Stimulated activated CD8-positive, alpha-beta memory T cell treated with anti-CD3 and anti-CD28 coated beads, Interleukin-4, amount 100 ng/mL, for 48 hours (primary cell): Measurements from ENCODE around the gene OR10H1.
"Not testable (repeated sequence)": the region's sequence is repeated elsewhere in the genome, so short reads cannot be mapped to it uniquely, and the experiment has no call there.

ENCODE experiments used
- DNase-seq: peaks from one replicate; pipeline ENCODE4 v3.0.0-alpha.2; 2020

OR10H1 gene

GRCh38 chr19:15815306-15815705 lies at the start of gene OR10H1:
OR10H1 (minus strand) TSS chr19:15815664; CDS start chr19:15808037, 7,627 bp downstream.
- no peak for DNase-seq

DNA sequence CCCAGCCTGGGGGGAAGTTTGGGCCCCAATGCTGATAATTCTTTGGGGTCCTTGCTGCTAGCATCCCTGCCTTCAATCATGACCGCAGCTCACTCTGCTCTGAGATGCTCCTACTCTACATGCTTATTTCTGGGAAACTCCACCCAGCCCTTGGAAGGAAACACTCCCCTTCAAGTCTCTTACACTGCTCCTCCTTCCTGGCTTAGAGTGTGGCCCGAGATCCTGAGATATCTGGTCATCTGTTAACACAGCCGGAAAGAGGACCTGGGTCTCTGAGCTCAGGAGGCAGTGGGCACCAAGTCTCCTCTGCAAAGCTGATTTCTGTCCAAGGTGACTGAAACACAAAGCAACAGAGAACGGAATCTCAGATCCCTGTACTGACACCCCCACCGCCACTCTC lies 49.4 kb upstream of the OR10H1 start:
- DNase-seq = no peak

DNA sequence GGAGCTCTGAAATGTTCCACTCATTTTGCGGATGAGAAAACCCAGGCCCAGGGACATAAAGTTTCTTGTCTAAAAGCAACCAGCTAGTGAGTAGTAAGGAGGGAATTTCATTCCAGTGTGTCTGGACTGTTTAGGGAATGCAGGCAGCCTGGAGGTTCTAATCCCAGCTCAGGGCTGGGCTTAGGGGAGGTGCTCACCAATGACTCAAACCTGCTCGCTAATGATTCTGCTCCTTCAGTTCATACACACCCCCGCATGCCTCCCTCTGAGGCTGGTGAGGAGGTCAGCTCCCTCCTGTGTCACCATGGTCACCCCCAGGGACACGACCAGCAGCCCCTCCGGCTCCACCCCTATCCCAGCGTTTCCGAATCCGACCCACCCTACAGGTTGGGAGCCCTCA lies 47.8 kb upstream of the OR10H1 start:
- DNase-seq = no peak

DNA sequence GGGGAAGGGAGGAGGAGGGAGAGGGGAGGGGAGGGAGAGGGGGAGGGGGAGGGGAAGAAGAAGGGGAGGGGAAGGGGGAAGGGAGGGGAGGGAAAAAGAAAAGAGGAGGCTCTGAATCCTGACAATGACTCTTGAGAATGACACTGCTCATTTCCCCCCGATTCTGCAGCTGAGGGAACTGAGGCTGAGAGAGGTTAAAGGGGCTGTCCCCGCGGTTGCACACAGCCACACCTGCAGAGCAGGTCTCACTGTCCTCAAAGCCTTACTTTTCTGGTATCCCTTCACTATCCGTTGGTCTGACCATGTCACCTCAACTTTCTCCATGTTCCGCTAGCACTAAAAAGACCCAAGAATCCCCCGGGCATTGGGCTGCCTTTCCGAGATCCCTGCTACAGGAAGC lies 47.0 kb upstream of the OR10H1 start:
- DNase-seq = no peak

- no peak for DNase-seq
Measured at GRCh38 chr19:15860522-15860921, 45.1 kb upstream of the OR10H1 start.

DNA sequence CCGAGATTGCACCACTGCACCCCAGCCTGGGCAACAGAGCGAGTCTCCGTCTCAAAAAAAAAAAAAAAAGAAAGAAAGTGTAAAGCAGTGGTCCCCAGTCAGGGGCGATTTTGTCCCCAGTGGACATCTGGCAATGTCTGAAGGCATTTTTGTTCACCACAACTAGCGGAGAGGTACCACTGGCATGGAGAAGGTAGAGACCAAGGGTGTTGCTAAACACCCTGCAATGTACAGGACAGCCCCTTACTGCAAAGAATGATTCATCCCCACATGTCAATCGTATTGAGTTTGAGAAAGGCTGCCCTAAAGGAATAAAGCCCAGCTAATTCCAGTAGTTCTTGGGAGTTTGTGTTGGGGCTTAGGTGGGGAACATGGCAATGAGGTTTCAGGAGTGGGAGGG lies 43.7 kb upstream of the OR10H1 start:
- DNase-seq = no peak

DNA sequence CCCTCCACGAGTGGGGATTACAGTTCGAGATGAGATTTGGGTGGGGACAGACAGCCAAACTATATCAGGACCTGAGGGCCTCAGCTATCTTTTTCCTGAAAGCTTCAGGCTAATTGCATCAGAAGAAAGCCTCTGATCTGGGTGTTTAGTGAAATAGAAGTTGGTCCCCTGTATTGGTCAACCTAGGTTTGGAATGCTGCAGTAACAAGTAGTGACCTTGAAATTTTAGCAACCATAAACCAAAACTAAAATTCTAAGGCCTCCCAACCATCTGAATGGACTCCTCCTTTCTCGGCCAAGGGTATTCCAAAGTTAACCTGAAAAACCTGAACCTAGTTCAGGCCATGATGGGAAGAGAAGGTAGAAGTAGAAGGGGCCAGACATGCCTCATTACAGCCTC lies 34.9 kb upstream of the OR10H1 start:
- no peak for DNase-seq

- no peak for DNase-seq
Measured at GRCh38 chr19:15846923-15847322, 31.5 kb upstream of the OR10H1 start.

DNA sequence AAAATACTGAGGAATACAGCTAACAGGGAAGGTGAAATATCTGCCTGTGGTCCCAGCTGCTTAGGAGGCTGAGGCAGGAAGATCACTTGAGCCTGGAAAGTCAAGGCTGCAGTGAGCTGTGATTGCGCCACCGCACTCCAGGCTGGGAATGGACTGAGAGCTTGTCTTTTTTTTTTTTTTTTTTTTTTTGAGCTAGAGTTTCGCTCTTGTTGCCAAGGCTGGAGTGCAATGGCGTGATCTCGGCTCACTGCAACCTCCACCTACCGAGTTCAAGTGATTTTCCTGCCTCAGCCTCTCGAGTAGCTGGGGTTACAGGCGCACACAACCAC lies 28.4 kb upstream of the OR10H1 start:
- DNase-seq = not testable (repeated sequence)

DNA sequence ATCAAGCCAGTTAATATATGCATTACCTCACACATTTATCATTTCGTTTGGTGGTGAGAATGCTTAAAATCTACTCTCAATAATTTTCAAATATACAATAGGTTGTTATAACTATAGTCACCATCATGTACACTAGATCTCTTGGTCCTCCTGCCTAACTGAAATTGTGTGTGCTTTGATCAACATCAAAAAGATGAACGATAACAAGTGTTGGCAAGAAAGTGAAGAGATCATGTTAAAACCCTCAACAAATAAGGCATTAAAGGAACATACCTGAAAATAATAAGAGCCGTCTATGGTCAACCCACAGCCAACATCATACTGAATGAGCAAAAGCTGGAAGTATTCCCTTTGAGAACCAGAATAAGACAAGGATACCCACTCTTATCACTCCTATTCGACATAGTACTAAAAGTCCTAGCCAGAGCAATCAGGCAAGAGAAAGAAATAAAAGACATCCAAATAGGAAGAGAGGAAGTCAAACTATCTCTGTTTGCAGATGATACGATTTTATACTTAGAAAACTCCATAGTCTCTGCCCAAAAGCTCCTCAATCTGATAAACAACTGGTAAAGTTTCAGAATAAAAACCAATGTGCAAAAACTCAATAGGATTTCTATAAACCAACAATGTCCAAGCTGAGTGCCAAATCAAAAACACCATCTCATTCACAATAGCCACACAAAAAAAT lies 27.9 kb upstream of the OR10H1 start:
- DNase-seq = no peak

DNA sequence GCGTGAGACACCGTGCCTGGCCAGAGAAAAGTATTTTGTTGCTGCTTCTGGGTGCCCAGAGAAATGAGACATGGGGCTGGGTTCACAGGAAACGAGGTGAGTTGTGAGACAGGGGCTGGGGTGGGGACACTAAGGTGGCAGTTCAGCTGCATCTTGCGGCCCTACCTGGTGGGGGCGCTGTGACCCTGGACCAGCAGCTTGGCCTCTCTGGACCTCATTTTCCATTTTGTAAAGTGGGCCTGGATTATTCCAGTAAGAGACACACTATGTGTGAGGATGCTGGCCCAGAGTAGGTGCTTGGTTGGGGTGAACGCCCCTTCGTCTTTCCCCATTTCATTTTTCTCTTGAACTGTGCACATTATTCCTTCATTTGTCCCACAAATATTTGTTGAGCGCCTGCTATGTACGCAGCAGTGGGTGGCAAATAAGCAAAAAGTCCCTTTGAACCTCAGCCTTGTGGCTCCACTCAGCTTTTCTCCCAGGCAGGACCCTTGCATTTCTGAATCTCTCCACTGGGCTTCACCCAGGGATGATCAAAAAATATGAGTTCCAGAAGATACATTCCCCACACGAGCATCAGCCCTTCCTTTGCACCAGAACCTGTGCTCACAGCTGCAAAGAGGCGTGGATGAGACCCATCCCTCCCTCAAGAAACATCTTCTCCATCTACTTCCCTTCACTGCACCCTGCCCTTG lies 26.6 kb upstream of the OR10H1 start:
- DNase-seq = peak; percentile 53

DNA sequence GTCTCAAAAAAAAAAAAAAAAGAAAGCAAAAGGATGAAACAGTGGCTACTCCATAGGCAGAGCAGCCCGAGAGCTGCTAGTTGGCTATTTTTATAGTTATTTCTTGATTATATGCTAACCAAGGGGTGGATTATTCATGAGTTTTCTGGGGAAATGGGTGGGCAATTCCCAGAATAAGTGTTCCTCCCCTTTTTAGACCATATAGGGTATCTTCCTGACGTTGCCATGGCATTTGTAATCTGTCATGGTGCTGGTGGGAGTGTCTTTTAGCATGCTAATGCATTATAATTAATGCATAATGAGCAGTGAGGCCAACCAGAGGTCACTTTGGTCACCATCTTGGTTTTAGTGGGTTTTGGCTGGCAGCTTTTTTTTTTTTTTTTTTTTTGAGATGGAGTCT lies 25.4 kb upstream of the OR10H1 start:
- DNase-seq = no peak

- DNase-seq = not testable (repeated sequence)
Measured at GRCh38 chr19:15839888-15840287, 24.4 kb upstream of the OR10H1 start.

GRCh38 chr19:15838351-15838750 lies 22.9 kb upstream of the OR10H1 start:
- no peak for DNase-seq

- no peak for DNase-seq
Measured at GRCh38 chr19:15837221-15837731, 21.8 kb upstream of the OR10H1 start.

GRCh38 chr19:15836330-15837220 lies 21.1 kb upstream of the OR10H1 start:
- peak; percentile 96 for DNase-seq

DNA sequence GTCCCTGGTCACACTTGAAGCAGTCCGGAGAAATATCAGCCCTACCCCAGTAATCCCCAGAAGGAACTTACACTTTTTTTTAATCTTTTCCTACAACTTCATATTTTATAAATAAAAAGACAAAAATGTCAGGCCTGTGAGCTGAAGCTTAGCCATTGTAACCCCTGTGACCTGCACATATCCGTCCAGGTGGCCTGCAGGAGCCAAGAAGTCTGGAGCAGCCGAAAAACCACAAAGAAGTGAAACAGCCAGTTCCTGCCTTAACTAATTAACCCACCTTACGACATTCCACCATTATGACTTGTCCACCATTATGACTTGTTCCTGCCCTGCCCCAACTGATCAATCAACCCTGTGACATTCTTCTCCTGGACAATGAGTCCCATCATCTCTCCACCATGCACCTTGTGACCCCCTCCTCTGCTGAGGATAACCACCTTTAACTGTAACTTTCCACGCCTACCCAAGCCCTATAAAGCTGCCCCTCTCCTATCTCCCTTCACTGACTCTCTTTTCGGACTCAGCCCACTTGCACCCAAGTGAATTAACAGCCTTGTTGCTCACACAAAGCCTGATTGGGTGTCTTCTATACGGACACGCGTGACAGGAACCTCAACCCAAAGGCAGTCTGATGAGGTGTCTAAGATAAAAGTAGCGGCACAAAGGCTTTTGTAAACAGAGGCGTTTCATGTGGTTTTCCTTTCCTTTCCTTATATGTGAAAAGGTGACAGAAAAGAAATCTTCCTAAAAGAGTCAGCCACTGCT lies 20.3 kb upstream of the OR10H1 start:
- DNase-seq = peak; percentile 48

DNA sequence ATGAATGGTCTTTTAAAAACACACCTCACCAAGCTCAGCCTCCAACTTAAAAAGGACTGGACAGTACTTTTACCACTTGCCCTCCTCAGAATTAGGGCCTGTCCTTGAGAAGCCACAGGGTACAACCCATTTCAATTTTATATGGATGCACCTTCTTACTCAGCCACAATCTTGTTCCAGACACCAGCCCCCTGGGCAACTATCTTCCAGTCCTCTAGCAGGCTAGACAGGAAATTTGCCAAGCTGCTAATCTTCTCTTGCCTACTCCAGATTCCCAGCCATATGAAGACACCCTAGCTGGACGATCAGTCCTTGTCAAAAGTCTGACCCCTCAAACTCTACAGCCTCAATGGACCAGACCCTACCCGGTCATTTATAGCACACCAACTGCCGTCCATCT lies 18.8 kb upstream of the OR10H1 start:
- DNase-seq = not testable (repeated sequence)

DNA sequence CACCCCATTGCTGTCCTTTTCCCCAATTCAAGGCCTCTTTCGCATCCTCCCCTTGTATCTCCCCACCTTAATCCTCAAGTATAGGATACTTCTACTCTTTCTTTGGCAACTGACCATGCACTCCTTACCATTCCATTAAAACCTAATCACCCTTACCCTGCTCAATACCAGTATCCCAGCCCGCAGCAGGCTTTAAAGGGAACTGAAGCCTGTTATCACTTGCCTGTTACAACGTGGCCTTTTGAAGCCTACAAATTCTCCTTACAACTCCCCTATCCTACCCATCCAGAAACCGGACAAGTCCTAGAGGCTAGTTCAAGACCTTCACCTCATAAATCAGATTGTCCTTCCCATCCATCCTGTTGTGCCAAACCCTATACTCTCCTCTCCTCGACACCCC lies 16.2 kb upstream of the OR10H1 start:
- no peak for DNase-seq

DNA sequence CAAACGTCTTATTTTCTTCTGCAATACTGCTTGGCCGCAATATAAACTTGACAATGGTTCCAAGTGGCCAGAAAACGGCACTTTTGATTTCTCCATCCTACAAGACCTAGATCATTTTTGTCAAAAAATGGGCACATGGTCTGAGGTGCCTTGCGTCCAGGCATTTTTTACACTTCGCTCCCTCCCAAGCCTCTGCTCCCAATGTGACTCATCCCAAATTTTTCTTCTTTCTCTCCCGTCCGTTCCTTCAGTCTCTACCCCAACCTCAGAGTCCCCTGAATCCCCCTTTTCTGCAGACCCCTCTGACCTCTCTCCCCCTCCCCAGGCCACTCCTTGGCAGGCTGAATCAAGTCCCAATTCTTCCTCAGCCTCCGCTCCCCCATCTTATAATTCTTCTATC lies 14.3 kb upstream of the OR10H1 start:
- no peak for DNase-seq

GRCh38 chr19:15829306-15829698 lies 13.8 kb upstream of the OR10H1 start:
- DNase-seq = no peak

GRCh38 chr19:15828611-15829305 lies 13.3 kb upstream of the OR10H1 start:
- DNase-seq = not testable (repeated sequence)
